HEK293 (cell line): ENCODE data around the gene TIAL1.
A peak's percentile ranks its signal among the peaks of the same experiment; 100 is the strongest.

ENCODE experiments used
- GLI2 ChIP-seq: fragments of 450-650 bp; formaldehyde crosslinking; IDR thresholded peaks from 2 replicates; pipeline ENCODE4; 2017; ENCODE audit warnings: missing biosample characterization, missing genetic modification characterization, low read depth, borderline replicate concordance
- HIC1 ChIP-seq: fragments of 450-650 bp; formaldehyde crosslinking; IDR thresholded peaks from 2 replicates; pipeline ENCODE4 v1.5.1; 2016; ENCODE audit warnings: missing biosample characterization, missing genetic modification characterization
- HOXC10 ChIP-seq: sonication (generic); formaldehyde crosslinking; IDR thresholded peaks from 2 replicates; pipeline ENCODE4 v1.8.1; 2023; ENCODE audit warnings: mild to moderate bottlenecking, missing genetic modification reagents
- IKZF3 ChIP-seq: fragments of 450-650 bp; IDR thresholded peaks from 2 replicates; pipeline ENCODE4 v1.5.0; 2018; ENCODE audit warnings: missing biosample characterization, mild to moderate bottlenecking, missing genetic modification characterization, moderate library complexity
- KLF10 ChIP-seq: fragments of 450-650 bp; IDR thresholded peaks from 2 replicates; pipeline ENCODE4 v1.5.1; 2018; ENCODE audit warnings: missing biosample characterization, mild to moderate bottlenecking, missing genetic modification characterization
- KLF9 ChIP-seq: fragments of 450-650 bp; formaldehyde crosslinking; IDR thresholded peaks from 2 replicates; pipeline ENCODE4 v1.5.1; 2016; ENCODE audit warnings: missing biosample characterization, missing genetic modification characterization, low read depth
- OSR2 ChIP-seq: fragments of 450-650 bp; formaldehyde crosslinking; IDR thresholded peaks from 2 replicates; pipeline ENCODE4 v1.5.1; 2016; ENCODE audit warnings: missing biosample characterization, missing genetic modification characterization
- PBX3 ChIP-seq: sonication (generic); formaldehyde crosslinking; IDR thresholded peaks from 2 replicates; pipeline ENCODE4 v1.8.1; 2022; ENCODE audit warnings: mild to moderate bottlenecking, moderate library complexity, missing genetic modification reagents
- PRDM4 ChIP-seq: fragments of 450-650 bp; formaldehyde crosslinking; IDR thresholded peaks from 2 replicates; pipeline ENCODE4 v1.5.1; 2017; ENCODE audit warnings: missing biosample characterization, missing genetic modification characterization
- REPIN1 ChIP-seq: fragments of 450-650 bp; formaldehyde crosslinking; IDR thresholded peaks from 2 replicates; pipeline ENCODE4 v1.5.1; 2017; ENCODE audit warnings: missing biosample characterization, missing genetic modification characterization, low read depth
- SALL2 ChIP-seq: fragments of 450-650 bp; formaldehyde crosslinking; IDR thresholded peaks from 2 replicates; pipeline ENCODE4 v1.5.0; 2017; ENCODE audit warnings: missing biosample characterization, mild to moderate bottlenecking, missing genetic modification characterization, borderline replicate concordance
- YY1 ChIP-seq: fragments of 450-650 bp; formaldehyde crosslinking; IDR thresholded peaks from 2 replicates; pipeline ENCODE4 v1.5.1; 2018; ENCODE audit warnings: missing biosample characterization, missing genetic modification characterization
- ZFP3 ChIP-seq: fragments of 450-650 bp; formaldehyde crosslinking; IDR thresholded peaks from 2 replicates; pipeline ENCODE4 v1.5.1; 2016; ENCODE audit warnings: low read depth, missing biosample characterization, missing genetic modification characterization
- ZNF10 ChIP-seq: fragments of 450-650 bp; formaldehyde crosslinking; IDR thresholded peaks from 2 replicates; pipeline ENCODE4 v1.5.1; 2017; ENCODE audit warnings: missing biosample characterization, missing genetic modification characterization
- ZNF146 ChIP-seq: fragments of 450-650 bp; formaldehyde crosslinking; IDR thresholded peaks from 2 replicates; pipeline ENCODE4 v1.5.1; 2016; ENCODE audit warnings: missing biosample characterization, missing genetic modification characterization
- ZNF184 ChIP-seq: fragments of 450-650 bp; IDR thresholded peaks from 2 replicates; pipeline ENCODE4 v1.5.1; 2018; ENCODE audit warnings: missing biosample characterization, mild to moderate bottlenecking, missing genetic modification characterization
- ZNF223 ChIP-seq: fragments of 450-650 bp; formaldehyde crosslinking; IDR thresholded peaks from 2 replicates; pipeline ENCODE4 v1.5.1; 2016; ENCODE audit warnings: missing biosample characterization, missing genetic modification characterization
- ZNF24 ChIP-seq: fragments of 450-650 bp; formaldehyde crosslinking; IDR thresholded peaks from 2 replicates; pipeline ENCODE4 v1.5.1; 2016; ENCODE audit warnings: missing biosample characterization, missing genetic modification characterization
- ZNF248 ChIP-seq: fragments of 450-650 bp; formaldehyde crosslinking; IDR thresholded peaks from 2 replicates; pipeline ENCODE4 v1.5.1; 2017; ENCODE audit warnings: missing biosample characterization, missing genetic modification characterization
- ZNF335 ChIP-seq: fragments of 450-650 bp; formaldehyde crosslinking; conservative IDR thresholded peaks from 2 replicates; pipeline ENCODE4 v1.5.1; 2016; ENCODE audit warnings: missing biosample characterization, missing genetic modification characterization
- ZNF341 ChIP-seq: fragments of 450-650 bp; formaldehyde crosslinking; IDR thresholded peaks from 2 replicates; pipeline ENCODE4; 2016; ENCODE audit warnings: low read depth, missing biosample characterization, missing genetic modification characterization
- ZNF394 ChIP-seq: fragments of 450-650 bp; formaldehyde crosslinking; IDR thresholded peaks from 2 replicates; pipeline ENCODE4 v1.5.1; 2016; ENCODE audit warnings: missing biosample characterization, missing genetic modification characterization, mild to moderate bottlenecking, moderate library complexity, borderline replicate concordance
- ZNF423 ChIP-seq: fragments of 450-650 bp; formaldehyde crosslinking; IDR thresholded peaks from 2 replicates; pipeline ENCODE4 v1.5.1; 2016; ENCODE audit warnings: missing biosample characterization, missing genetic modification characterization
- ZNF488 ChIP-seq: fragments of 450-650 bp; formaldehyde crosslinking; IDR thresholded peaks from 2 replicates; pipeline ENCODE4 v1.5.1; 2016; ENCODE audit warnings: missing biosample characterization, missing genetic modification characterization
- ZNF510 ChIP-seq: fragments of 450-650 bp; formaldehyde crosslinking; IDR thresholded peaks from 2 replicates; pipeline ENCODE4 v1.5.1; 2018; ENCODE audit warnings: mild to moderate bottlenecking, missing genetic modification characterization, missing biosample characterization; ENCODE audit not compliant: insufficient replicate concordance
- ZNF548 ChIP-seq: fragments of 450-650 bp; formaldehyde crosslinking; IDR thresholded peaks from 2 replicates; pipeline ENCODE4 v1.5.1; 2016; ENCODE audit warnings: missing biosample characterization, missing genetic modification characterization
- ZNF549 ChIP-seq: fragments of 450-650 bp; IDR thresholded peaks from 2 replicates; pipeline ENCODE4 v1.5.1; 2018; ENCODE audit warnings: missing biosample characterization, missing genetic modification characterization, mild to moderate bottlenecking, inconsistent platforms, moderate library complexity
- ZNF623 ChIP-seq: fragments of 450-650 bp; formaldehyde crosslinking; IDR thresholded peaks from 2 replicates; pipeline ENCODE4 v1.5.1; 2016; ENCODE audit warnings: missing biosample characterization, missing genetic modification characterization
- ZNF677 ChIP-seq: fragments of 450-650 bp; IDR thresholded peaks from 2 replicates; pipeline ENCODE4 v1.5.0; 2018; ENCODE audit warnings: missing biosample characterization, mild to moderate bottlenecking, missing genetic modification characterization, moderate library complexity
- ZNF704 ChIP-seq: fragments of 450-650 bp; formaldehyde crosslinking; IDR thresholded peaks from 2 replicates; pipeline ENCODE4 v1.5.1; 2016; ENCODE audit warnings: missing biosample characterization, missing genetic modification characterization
- ZSCAN23 ChIP-seq: fragments of 450-650 bp; formaldehyde crosslinking; IDR thresholded peaks from 2 replicates; pipeline ENCODE4 v1.5.1; 2016; ENCODE audit warnings: missing biosample characterization, missing genetic modification characterization
- ZSCAN4 ChIP-seq: fragments of 450-650 bp; formaldehyde crosslinking; IDR thresholded peaks from 2 replicates; pipeline ENCODE4 v1.5.1; 2017; ENCODE audit warnings: missing biosample characterization, missing genetic modification characterization

The TIAL1 gene

GRCh38 chr10:119608316-119609155, 11.8 kb upstream of the TIAL1 start (continued):
- TF ChIP-seq ZSCAN23 (no peak), ZNF704 (tag by site-specific recombination) (no peak), ZNF248 (tag by site-specific recombination) (no peak), ZNF10 (tag by site-specific recombination) (no peak), ZFP3 (tag by site-specific recombination) (no peak), KLF9 (no peak), HIC1 (tag by site-specific recombination) (no peak), ZNF394 (tag by site-specific recombination) (no peak), YY1 (no peak), ZNF341 (tag by site-specific recombination) (peak; percentile 54; the same call in 1 of the 2 replicates), OSR2 (tag by site-specific recombination) (no peak), PBX3 (no peak), HOXC10 (CRISPR knock-in tag) (no peak), ZNF423 (tag by site-specific recombination) (0 out of 2 replicates have a peak, but pooled peaks have one; percentile 9), ZNF623 (tag by site-specific recombination) (no peak), ZNF488 (tag by site-specific recombination) (no peak), ZNF677 (tag by site-specific recombination) (no peak), ZSCAN4 (no peak), ZNF548 (tag by site-specific recombination) (no peak), KLF10 (tag by site-specific recombination) (no peak), ZNF184 (tag by site-specific recombination) (no peak), SALL2 (tag by site-specific recombination) (no peak), ZNF223 (tag by site-specific recombination) (no peak), GLI2 (tag by site-specific recombination) (no peak), ZNF510 (no peak), PRDM4 (tag by site-specific recombination) (no peak), IKZF3 (0 out of 2 replicates have a peak, but pooled peaks have one; percentile 32), ZNF146 (tag by site-specific recombination) (no peak), REPIN1 (tag by site-specific recombination) (no peak), ZNF335 (tag by site-specific recombination) (peak; percentile 60), ZNF24 (tag by site-specific recombination) (no peak), ZNF549 (tag by site-specific recombination) (no peak)
